ENCODE data around the gene POM121.
"Not testable (repeated sequence)": the region's sequence is repeated elsewhere in the genome, so short reads cannot be mapped to it uniquely, and the experiment has no call there.

DNA sequence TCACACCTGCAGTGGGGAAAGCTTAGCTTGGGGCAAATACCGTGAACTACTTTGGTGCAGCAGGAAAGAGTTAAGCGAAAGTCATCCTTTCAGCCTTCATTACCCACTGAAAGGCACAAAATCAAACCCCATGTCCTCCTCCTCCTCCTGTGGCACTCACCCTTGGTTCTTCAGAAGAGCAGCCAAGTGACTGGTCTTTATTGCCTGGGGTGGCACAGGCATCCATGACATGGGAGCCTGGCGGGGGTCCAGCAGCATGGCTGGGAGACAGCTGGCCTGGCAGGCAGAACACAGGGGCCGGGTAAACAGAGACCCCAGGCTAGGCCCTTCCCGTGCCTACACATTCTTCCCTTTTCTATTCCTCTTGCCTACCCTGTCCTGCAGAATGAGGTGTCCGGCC lies 24.8 kb downstream of the POM121 start:
- TF ChIP-seq SUZ12 (IDR thresholded peaks at IDR 0.05; ENCODE audit: extremely low read depth, insufficient read depth, insufficient read length); YY1 (IDR thresholded peaks at IDR 0.05; ENCODE audit: insufficient read depth, insufficient read length); ZNF274 (IDR thresholded peaks at IDR 0.05; ENCODE audit: low read depth, low read length): not testable (repeated sequence)
